HG02642 (cell line): Measurements from ENCODE around the gene DNAJC18.
A peak's percentile ranks its signal among the peaks of the same experiment; 100 is the strongest.
"Not testable (repeated sequence)": the region's sequence is repeated elsewhere in the genome, so short reads cannot be mapped to it uniquely, and the experiment has no call there.

Experiments used
- ATAC-seq: cut with Tn5 transposase; IDR thresholded peaks from one replicate; pipeline ENCODE4 v1.9.1; 2021; ENCODE audit warnings: mild to moderate bottlenecking; ENCODE audit not compliant: unreplicated experiment, poor library complexity

DNAJC18 gene

DNA sequence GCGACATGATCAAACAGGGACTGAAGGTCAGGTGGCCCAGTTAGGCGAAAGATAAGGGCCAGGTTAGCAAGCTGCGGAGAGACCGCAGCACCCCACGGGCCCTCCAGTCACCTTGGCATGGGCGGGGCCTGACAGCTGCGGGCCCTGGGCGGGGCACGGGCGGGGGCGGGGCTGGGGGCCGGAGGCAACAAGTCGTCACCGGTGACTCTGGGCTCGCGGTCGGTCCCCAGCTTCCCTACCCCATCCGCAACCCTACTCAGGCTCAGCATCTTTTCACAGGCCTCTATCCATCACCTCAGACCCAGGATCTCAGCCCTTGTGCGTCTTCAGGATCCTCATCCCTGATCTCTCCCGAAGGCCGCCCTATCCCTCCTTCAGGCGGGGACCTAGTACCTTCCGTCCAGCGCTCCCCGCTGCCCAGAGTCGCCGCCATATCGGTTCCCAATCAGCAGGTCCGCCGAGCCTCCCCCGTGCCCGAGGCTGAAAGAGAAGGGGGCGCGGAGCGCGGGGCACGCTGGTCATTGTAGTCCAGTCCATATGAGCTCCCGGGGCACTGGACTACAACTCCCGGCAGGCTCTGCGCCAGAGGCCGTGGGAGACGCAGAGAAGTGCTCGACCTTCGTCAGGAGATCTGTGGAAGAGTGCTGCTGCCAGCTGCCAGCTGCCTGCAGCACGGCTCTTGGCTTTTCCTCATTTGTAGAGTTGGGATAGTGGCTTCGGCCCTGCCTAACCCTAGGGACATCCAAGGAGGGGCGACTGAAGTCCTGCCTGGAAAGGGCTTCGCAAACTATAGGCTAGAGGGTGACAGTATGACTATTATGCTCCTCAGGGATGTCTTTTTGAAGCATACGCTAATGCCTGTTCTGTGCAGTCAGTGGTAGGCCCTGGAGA lies at the start of gene DNAJC18:
Gene DNAJC18 (minus strand): TSS at position 513 of the 891 bp plus-strand sequence. CDS start 80 bp downstream, at position 433.
- peak; percentile 95 for ATAC-seq

DNA sequence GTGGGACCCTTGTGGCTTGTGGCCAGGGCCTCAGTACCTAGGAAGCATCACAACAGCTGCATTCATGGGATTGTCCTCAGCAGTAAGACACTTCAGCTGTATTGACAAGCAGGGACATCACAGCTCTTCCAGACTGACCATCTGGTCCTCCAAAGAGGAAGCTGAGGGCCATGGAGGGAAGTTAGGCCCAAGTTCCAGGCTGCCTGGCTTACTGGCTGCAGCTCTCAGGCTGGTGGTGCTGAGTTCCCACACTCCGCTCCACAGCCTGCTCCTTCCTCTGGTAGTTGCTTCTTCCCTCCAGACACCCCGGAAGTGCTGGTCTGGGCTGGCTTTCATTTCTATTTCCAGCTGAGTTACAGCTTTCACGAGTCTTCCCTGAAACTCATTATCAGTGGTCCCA lies 48.9 kb upstream of the DNAJC18 start:
- no peak for ATAC-seq

DNA sequence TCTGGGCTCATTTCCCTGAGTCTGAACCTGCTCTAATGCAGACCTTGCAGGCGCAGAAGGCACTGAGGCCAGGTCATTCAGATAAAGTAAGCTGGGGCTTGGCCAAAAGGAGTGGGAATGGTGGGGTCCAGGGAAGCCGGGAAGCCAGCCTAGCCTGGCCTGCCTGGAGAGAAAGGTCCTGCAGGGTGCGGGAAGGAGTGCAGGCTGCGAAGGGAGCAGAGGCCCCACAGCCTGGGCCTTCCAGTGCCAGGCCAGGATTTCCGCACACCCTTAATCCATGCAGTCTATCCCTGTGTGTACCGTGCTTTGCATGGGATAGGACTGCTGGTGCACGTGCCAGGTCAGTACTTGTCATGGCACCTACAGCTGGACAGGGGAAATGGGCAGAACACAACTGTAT lies 46.9 kb upstream of the DNAJC18 start:
- no peak for ATAC-seq

DNA sequence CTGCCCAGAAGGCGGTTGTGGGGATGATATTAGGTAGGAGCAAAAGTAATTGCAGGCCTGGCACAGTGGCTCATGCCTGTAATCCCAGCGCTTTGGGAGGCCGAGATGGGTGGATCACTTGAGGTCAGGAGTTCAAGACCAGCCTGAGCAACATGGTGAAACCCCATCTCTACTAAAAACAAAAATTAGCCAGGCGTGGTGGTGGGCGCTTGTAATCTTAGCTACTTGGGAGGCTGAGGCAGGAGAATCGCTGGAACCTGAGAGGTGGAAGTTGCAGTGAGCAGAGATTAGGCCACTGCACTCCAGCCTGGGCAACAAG lies 43.5 kb upstream of the DNAJC18 start:
- ATAC-seq = not testable (repeated sequence)

DNA sequence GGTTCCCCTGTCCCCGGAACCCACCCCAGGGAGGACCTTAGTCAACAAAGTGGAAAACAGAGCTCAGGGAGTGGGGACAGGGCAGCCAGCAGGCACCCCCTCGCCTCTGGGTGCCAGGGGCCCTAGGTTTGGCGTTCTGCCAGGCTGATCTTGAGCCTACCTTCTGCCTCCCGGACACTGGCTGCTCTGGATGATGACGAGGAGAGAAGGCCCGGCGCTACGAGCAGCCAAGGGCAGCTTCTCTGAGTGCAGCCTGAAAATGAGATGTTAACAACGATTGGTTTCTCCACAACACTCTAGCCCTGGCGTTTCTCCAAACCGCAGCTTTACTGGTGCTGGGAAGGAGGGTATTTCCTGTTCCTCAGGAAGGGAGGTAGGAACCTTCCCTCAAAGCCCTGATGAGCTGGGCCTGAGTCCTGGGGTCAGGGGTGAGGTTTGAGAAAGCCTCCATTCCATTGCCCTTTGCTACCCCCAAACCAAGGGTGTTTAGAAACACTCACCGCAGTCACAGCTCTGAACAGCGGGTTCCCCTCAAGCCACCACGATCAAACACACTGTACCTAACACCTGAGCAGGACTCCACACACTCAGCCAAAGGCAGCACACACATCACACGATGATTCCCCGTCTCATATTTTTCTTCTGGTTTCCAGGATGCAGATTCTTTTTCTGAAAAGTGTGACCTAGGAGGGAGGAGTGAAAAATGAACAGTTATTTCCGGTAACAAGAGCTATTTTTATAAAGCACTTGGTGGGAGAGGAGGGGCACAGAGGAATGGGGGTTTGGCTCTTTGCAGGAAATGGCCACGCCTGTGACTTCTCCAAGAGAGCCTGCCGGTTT lies 42.9 kb upstream of the DNAJC18 start, which contains the start of gene STING1:
Gene STING1 (minus strand): TSS at position 709 of the 840 bp plus-strand sequence. CDS start 1,054 bp downstream, outside the sequence.
- peak; percentile 59 for ATAC-seq

DNA sequence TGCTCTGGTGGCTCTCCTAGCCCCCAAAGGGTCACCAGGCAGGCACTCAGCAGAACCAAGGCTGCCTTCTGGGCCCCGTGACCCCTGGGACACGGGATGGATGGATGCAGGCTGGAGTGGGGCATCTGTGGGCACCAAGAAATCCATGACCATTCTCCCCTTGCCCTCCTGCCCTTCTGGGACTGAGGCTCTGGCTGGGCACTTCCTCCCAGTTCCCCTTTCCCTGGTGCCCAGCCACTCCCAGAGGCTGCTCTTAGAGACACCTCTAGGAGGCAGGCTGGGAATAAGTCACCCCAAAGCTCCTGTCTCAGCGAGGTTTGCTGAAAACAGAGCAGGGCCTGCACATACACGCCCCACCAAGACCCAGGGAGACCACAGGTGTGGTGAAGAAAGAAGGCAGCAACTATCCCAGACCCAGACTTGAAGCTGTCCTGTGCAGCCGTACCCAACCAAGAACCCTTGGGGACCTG lies 42.3 kb upstream of the DNAJC18 start:
- ATAC-seq = peak; percentile 29

DNA sequence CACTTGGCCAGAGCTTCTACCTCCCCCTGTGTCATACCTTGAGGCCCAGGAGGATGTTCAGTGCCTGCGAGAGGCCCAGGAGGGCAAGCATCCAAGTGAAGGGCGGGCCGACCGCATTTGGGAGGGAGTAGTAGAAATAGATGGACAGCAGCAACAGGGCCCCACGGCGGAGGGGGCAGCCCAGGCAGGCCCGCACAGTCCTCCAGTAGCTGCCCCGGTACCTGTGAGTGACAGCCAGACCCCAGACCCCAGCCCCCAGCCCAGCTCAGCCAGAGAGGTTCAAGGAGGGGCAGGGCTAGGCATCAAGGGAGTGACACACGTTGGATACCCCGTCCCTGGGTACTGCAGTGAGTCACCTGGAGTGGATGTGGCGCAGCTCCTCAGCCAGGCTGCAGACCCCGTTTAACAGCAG lies 41.8 kb upstream of the DNAJC18 start:
- no peak for ATAC-seq

DNA sequence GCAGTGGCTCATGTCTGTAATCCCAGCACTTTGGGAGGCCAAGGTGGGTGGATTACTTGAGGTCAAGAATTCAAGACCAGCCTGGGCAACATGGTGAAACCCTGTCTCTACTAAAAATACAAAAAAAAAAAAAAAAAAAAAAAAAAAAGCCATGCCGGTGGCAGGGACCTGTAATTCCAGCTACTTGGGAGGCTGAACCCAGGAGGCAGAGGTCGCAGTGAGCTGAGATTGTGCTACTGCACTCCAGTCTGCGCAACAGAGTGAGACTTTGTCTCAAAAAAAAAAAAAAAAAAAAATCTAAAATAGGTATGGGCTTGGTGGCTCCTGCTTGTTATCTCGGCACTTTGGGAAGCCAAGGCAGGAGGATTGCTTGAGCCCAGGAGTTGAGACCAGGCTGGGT lies 40.4 kb upstream of the DNAJC18 start:
- not testable (repeated sequence) for ATAC-seq

DNA sequence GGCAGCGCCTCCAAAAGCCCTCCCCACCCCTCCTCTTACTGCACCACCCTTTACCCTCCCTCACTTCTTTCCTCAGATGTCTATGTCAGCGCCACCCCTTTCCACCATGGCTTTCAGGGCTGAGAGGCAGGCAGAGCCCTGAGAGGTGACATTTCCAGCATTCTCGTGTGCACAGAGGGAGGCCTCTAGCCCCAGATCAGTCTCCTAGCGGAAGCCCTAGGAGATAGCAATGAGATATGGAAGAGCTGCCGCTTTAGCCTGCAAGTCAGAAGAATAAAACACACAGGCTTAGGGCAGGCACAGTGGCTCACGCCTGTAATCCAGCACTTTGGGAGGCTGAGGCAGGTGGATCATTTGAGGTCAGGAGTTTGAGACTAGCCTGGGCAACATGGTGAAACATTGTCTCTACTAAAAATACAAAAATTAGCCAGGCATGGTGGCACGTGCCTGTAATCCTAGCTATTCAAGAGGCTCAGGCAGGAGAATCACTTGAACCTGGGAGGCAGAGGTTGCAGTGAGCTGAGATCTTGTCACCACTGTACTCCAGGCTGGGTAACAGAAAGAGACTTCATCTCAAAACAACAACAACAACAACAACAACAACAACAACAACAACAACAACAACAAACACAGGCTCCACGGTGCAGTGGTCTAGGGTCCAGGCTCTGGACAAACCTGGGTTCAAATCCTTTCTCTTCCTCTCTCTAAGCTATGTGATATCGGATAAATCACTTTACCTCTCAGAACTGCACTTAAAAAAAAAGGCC lies 39.5 kb upstream of the DNAJC18 start:
- ATAC-seq = not testable (repeated sequence)

DNA sequence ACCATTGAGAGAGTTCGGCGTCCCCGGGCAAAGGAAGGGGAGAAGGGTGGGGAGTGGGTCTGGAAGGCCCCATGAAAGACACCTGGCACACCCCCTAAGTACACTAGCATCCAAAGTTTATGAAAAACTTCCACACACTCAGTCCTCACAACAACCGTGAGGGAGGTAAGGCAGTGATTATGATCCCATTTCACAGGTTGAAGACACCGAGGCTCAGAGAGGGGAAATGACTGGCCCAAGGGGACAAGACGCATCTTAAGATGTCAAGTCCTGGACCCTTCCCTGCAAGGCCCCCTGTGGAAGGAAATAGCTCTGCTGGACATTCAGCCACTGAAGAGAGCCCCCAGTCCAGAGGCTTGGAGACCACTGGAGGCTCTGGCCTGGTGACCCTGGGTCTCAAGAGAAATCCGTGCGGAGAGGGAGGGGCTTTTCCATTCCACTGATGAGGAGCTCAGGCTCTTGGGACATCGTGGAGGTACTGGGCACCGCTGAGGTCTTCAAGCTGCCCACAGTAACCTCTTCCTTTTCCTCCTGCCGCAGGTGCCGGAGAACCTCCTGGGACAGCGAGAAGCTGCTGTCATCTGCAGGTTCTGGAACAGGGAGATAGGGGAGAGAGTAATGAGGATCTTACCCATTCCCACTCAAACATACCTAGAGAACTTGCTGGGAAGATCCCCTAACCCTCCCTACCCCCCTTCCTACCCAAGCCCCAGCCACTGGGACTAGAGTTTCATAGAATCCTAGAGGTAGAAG lies 36.7 kb upstream of the DNAJC18 start:
- ATAC-seq = no peak

DNA sequence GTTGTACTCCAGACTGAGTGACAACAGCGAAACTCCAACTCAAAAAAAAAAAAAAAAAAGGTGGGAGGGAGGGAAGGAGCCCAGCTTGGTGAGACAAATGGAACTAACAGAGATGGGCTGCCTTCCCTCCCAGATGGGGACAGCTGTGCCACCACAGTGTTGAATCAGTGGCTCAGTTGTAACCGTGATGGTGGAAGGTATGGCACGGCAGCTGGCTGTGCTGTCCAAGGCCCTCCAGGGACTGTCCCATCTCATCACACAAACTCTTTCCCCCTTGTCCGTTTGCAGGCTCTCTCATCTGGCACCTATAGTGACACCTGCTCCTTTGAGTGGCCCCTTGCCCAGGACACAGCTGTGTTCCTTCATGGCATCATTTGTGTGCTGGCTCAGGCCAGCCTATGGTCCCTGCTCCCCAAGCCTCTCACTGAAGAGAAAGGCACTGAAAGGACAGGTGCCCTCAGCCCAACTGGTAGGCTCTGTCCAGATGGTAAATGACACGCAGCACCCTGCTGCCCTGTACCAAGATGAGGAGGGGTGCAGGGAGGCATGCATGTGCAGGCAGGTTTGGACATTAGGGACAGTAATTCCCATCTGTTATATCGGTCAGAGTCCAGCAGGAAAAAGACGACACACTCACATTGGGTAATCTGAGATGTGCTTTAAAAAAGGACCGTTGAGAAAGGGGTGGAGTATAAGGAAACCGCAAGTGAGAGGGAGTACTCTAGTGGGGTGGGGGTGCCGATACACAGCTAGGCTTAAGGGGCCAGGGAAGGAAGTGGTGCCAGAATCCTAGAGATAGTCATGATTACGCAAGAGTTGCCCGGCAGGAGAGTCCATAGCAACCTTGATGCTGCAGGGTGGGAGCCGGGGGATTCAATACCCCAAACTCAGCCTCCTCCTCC lies 35.8 kb upstream of the DNAJC18 start:
- no peak for ATAC-seq

DNA sequence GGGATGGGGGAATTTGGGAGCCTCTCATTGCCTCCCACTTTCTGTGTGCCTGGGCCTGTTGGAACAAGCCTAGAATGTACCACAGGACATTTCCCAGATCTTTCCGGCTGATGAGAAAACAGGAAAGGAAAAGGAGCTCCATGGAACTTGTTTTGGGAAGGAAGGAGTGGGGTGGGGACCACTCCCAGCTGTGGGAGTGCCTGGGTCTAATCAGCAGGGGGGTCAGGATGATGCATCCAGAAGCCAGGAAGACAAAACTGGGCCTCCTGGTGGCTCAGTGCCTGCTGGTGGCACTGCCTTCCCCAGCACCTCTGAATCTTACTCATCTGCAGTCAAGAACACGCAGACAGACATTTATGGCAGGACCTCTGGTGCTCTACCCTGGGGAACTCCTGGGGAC lies 34.2 kb upstream of the DNAJC18 start:
- no peak for ATAC-seq

DNA sequence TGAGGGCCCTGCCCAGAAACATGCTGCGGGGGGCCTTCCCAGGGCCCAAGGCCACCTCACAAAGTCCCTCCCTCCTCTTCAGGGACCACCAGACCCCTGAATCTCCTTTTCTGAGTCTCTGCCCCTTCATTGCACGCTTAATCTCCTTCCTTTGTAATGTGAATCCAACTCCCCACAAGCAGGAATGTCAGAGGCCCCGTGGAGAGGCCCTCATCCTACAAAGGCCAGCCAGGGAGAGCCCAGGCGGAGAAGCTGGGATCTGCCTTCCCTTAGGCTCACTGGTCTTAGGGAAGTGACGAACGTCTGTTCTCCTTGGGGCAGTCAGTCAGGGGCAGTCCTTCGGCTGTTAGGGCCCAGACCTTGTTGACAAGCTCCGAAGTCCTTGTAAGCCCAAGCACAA lies 33.8 kb upstream of the DNAJC18 start:
- no peak for ATAC-seq

DNA sequence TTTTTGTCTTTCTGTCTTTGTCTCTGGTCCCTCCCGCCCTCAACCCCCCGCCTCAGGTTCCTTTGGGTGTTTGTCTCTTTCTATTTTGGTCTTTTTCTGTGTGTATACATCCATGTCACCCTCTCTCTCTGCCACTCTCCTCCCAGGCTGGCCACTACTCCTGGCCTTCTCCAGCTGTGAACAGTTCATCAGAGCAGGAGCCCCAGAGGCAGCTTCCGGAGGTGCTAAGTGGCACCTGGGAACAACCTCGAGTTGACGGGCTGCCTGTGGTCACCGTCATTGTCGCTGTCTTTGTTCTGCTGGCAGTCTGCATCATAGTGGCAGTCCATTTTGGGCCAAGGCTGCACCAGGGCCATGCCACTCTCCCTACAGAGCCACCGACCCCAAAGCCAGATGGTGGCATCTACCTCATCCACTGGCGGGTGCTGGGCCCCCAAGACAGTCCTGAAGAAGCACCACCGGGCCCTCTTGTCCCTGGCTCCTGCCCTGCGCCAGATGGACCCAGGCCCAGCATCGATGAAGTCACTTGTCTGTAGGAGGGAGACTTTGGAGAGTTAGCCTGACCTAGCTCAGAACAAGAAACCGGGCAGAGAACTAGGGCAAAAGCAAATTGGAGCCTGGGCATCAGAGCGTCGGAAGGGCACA lies 33.2 kb upstream of the DNAJC18 start:
- no peak for ATAC-seq

DNA sequence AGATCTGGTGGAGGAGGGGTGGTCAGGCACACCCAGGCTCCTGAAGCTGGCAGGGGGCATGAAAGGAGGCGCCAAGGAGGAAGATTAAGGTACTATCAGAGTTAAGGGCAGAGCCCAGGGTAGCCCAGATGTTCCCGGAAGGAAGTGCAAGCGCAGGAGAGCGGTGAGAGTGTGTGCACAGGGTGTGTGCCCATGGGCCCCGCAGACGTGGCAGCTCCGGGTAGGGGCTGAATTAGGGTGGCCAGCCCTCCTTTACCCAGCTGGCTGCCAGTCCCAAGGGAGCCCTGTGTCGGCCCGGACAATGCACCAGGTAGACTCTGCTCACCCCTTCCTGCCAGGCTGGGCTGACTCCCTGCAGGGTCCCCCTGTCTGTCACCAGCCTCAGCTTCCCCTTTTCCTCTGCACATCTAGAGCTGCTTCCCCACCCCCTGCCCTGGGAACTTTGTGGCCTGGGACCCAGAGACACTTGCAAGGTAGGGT lies 31.5 kb upstream of the DNAJC18 start, which contains the start of gene SMIM33:
Gene SMIM33 (plus strand): TSS at position 184 of the 480 bp plus-strand sequence. CDS start 118 bp downstream, at position 302.
- ATAC-seq = no peak

DNA sequence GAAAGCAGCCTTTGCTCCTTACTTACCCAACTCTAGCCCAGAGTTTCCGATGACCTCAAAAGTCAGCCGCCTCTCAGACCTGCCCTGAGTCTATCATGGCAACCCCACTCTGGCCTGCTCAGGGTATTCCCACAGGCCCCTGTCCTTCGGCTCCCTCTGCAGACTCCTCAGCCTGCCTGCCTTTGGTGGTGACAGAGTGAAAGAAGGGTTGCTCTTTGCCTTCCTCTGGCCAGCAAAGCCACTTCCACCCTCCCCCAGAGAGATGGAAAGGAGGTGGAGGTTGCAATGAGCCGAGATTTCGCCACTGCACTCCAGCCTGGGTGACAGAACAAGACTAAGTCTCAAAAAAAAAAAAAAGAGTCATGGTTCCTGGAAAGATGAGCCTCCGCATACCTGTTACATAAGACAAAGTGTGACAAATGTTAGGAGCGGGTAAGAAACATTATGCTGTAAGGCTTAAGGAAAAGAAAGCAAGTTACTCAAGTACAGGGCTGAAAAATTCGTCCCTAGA lies 29.2 kb upstream of the DNAJC18 start:
- no peak for ATAC-seq

DNA sequence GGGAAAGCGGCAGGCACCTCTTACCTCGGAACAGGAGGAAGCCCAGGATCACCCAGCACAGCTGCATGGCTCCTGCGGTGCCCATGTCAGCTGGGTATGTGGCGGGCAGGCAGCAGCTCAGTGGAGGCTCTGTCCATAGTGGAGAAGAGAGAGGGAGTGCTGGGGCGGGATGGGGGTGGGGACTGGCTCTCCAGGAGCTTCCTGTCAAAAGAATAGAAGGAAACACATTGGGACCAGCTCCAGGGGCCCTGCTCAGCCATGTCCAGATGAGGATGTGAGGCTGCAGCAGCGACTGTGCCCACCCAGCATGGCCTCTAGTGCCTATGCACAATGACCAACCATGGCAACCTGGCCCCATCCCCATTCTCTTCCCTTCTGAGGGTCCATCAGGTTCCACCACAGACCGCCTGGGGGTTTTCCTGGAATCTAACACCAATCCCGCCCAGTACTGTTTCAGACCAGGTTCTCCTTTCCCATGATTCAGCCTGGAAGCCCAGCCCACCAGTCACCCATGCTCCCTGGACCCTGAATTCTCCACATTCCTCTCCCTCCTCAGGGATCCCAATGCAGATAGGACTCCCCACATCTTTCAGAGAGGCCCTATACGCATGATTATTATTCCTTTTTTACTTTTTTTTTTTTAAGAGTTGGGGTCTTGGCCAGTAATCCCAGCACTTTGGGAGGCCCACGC lies 23.4 kb upstream of the DNAJC18 start, which contains the start of gene ECSCR:
Gene ECSCR (minus strand): TSS at position 158 of the 691 bp plus-strand sequence. CDS start 73 bp downstream, at position 85.
- ATAC-seq = no peak
